Upper lobe of right lung (tissue), 1 donor: ENCODE data around the gene RHPN2. TPM values are rescaled to one million over a fixed set of nuclear protein-coding genes. Genes with fewer than 3 reads are reported as not detected.
"Not testable (repeated sequence)": the region's sequence is repeated elsewhere in the genome, so short reads cannot be mapped to it uniquely, and the experiment has no call there.

ENCODE experiments used
- ATAC-seq: fragments of 200-7000 bp; cut with Tn5 transposase; one replicate; pipeline ENCODE4 v1.9.1; 2020; ENCODE audit warnings: mild to moderate bottlenecking, moderate library complexity
- DNase-seq: peaks from one replicate; pipeline ENCODE4 v3.0.0-alpha.2; 2020
- H3K27ac ChIP-seq: fragments of 200-600 bp; one replicate; pipeline ENCODE4 v1.8.0; 2022
- H3K27me3 ChIP-seq: fragments of 200-600 bp; one replicate; pipeline ENCODE4 v1.8.0; 2022; ENCODE audit warnings: mild to moderate bottlenecking
- H3K36me3 ChIP-seq: fragments of 200-600 bp; one replicate; pipeline ENCODE4 v1.8.0; 2022
- H3K4me1 ChIP-seq: fragments of 200-600 bp; one replicate; pipeline ENCODE4 v1.8.0; 2022
- H3K4me3 ChIP-seq: fragments of 200-600 bp; one replicate; pipeline ENCODE4 v1.8.0; 2022; ENCODE audit warnings: mild to moderate bottlenecking
- H3K9me3 ChIP-seq: fragments of 200-600 bp; one replicate; pipeline ENCODE4 v1.8.0; 2022
- CTCF ChIP-seq: fragments of 200-600 bp; IDR thresholded peaks from one replicate; pipeline ENCODE4 v1.8.0; 2022; ENCODE audit warnings: antibody characterized with exemption
- intact Hi-C: fragments of 100-400 bp; cut with DNase I; formaldehyde crosslinking; loops from one replicate; pipeline ENCODE4 v1.11.0; 2022
- total RNA-seq: library from RNA; stranded (reverse); fragmentation: NEBNext Ultra II Directional; extraction: Animal tissue kit (Norgen Biotek cat#: 25700); gene quantifications from one replicate; pipeline ENCODE4 v1.2.1, GENCODE V29; 2021
- donor health status: DM: no; HTN: yes; CAD: no; lungs with severe emphysema.

The RHPN2 gene
- total RNA-seq, 1 donor from 2014 or later = 9.7 TPM

DNA sequence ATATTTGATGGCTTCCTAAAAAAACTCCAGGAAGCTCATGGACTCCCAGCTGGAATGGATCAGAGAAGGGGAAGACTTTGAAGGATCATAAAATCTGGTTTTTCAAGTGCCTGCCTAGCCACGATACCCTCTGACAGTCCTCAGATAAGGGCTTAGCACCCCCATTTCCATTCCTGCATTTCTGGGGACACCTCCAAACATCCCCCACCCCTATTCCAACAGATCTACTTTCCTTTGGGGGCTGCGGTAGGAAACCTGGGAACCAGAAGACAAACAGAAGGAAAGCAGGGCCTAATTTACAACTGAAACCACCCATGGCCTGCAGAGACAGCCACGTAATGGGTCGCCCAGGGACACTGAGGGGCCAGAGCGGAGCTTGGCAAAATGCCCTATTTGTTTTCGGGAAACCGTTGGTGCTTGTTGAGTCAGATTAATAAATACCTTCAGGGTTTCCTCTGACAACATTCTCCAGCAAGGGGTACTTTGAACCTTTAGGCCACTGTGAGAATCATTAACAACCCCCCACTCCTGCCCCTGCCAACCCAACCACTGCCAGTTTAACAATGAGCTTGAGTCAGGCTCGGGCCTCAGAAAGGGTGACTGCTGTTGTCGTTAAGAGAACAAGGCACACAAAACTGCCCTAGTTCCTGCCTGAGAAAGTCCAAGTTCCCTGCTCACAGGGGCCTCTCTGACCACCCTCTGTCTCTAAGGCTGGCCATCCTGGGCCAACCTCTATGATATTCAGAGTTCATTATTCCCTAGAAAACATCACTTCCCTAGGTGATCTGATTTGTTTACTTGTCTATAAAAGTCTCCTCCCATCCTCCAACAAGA is 23.5 kb downstream of the RHPN2 start:
- H3K9me3 ChIP-seq = no peaks in the 10 kb centered on the region
- no peaks in the 10 kb centered on the region for H3K4me1 ChIP-seq
- no peaks in the 10 kb centered on the region for H3K36me3 ChIP-seq
- no peaks in the 10 kb centered on the region for H3K27me3 ChIP-seq
- H3K27ac ChIP-seq = no peak overlapping the region
- no peak for TF ChIP-seq CTCF
- intact Hi-C loops = no loop called here
- no peak overlapping the region for H3K4me3 ChIP-seq
- no peak for DNase-seq
- ATAC-seq = no peak

GRCh38 chr19:33039815-33040214 is 24.9 kb downstream of the RHPN2 start:
- Histone ChIP-seq H3K36me3 (no peaks in the 10 kb centered on the region), H3K4me3 (no peak overlapping the region), H3K27me3 (no peaks in the 10 kb centered on the region), H3K27ac (no peak overlapping the region), H3K9me3 (no peaks in the 10 kb centered on the region), H3K4me1 (no peaks in the 10 kb centered on the region)
- TF ChIP-seq CTCF = no peak
- DNase-seq = no peak
- no peak for ATAC-seq
- intact Hi-C loops = no loop called here

GRCh38 chr19:33039108-33039599 is 25.5 kb downstream of the RHPN2 start:
- intact Hi-C loops = no loop called here
- Histone ChIP-seq H3K36me3 (no peaks in the 10 kb centered on the region), H3K9me3 (no peaks in the 10 kb centered on the region)

DNA sequence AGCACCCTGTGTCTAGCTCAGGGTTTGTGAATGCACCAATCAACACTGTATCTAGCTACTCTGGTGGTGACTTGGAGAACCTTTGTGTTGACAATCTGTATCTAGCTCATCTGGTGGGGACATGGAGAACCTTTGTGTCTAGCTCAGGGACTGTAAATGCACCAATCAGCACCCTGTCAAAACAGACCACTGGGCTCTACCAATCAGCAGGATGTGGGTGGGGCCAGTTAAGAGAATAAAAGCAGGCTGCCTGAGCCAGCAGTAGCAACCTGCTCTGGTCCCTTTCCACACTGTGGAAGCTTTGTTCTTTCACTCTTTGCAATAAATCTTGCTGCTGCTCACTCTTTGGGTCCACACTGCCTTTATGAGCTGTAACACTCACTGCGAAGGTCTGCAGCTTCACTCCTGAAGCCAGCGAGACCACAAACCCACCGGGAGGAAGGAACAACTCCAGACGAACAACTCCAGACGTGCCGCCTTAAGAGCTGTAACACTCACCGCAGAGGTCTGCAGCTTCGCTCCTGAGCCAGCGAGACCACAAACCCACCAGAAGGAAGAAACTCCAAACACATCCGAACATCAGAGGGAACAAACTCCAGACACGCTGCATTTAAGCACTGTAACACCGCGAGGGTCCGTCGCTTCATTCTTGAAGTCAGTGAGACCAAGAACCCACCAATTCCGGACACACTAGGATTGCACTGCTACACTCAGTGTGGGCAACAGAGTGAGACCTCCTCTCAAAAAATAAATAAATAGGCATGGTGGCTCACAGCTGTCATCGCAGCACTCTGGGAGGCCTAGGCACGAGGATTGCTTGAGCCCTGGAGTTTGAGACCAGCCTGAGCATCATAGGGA is 27.3 kb downstream of the RHPN2 start:
- DNase-seq, H3K27me3 ChIP-seq, H3K9me3 ChIP-seq, intact Hi-C loops, H3K27ac ChIP-seq, H3K4me3 ChIP-seq, H3K4me1 ChIP-seq, H3K36me3 ChIP-seq, ATAC-seq: not testable (repeated sequence)

More at GRCh38 chr19:33039108-33039599, 25.5 kb downstream of the RHPN2 start:
- no peak for TF ChIP-seq CTCF
- DNase-seq (no peak), ATAC-seq (no peak)
- no peak overlapping the region for H3K27ac ChIP-seq
- no peaks in the 10 kb centered on the region for H3K27me3 ChIP-seq
- H3K4me3 ChIP-seq = no peak overlapping the region
- H3K4me1 ChIP-seq = no peaks in the 10 kb centered on the region

DNA sequence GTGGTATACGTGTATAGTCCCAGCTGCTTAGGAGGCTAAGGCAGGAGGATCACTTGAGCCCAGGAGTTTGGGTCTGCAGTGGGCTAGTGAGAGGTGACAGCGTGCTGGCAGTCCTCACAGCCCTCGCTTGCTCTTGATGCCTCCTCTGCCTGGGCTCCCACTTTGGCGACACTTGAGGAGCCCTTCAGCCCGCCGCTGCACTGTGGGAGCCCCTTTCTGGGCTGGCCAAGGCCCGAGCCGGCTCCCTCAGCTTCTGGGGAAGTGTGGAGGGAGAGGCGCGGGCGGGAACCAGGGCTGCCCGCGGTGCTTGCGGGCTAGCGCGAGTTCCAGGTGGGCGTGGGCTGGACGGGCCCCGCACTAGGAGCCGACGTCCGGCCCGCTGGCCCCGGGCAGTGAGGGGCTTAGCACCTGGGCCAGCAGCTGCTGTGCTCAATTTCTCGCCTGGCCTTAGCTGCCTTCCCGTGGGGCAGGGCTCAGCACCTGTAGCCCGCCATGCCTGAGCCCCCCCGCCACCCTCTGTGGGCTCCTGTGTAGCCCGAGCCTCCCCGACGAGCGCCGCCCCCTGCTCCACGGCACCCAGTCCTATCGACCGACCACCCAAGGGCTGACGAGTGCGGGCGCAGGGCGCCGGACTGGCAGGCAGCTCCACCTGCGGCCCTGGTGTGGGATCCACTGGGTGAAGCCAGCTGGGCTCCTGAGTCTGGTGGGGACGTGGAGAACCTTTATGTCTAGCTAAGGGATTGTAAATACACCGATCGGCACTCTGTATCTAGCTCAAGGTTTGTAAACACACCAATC is 28.1 kb downstream of the RHPN2 start:
- H3K4me1 ChIP-seq, H3K27ac ChIP-seq, H3K4me3 ChIP-seq, intact Hi-C loops, H3K9me3 ChIP-seq, H3K27me3 ChIP-seq, H3K36me3 ChIP-seq, ATAC-seq, DNase-seq: not testable (repeated sequence)

DNA sequence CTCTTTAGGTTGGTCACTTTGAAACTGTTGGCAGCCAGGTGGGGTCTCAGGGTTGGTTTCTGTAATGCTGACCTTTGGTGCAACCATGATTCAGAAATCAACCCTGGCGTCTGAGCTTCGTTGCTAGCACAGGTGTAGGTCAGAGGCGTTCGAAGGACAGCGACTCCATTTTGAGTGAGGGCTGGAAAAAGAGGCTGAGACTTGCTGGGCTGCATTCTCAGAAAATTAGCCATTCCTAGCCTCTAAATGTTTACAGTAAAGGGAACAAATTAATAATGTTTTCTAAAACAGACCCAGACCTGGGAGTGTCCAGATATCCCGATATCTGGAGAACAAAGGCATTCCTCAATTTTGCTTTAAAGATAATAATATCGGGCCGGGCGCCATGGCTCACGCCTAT is 29.2 kb downstream of the RHPN2 start:
- no peak overlapping the region for H3K27ac ChIP-seq
- DNase-seq (no peak), ATAC-seq (no peak)
- no peaks in the 10 kb centered on the region for H3K9me3 ChIP-seq
- intact Hi-C loops = no loop called here
- H3K4me1 ChIP-seq = no peaks in the 10 kb centered on the region
- no peak overlapping the region for H3K4me3 ChIP-seq
- no peaks in the 10 kb centered on the region for H3K27me3 ChIP-seq
- TF ChIP-seq CTCF = no peak
- no peaks in the 10 kb centered on the region for H3K36me3 ChIP-seq
